Measurements from ENCODE around the gene OR11L1.

The OR11L1 gene, protein sequence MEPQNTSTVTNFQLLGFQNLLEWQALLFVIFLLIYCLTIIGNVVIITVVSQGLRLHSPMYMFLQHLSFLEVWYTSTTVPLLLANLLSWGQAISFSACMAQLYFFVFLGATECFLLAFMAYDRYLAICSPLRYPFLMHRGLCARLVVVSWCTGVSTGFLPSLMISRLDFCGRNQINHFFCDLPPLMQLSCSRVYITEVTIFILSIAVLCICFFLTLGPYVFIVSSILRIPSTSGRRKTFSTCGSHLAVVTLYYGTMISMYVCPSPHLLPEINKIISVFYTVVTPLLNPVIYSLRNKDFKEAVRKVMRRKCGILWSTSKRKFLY

DNA sequence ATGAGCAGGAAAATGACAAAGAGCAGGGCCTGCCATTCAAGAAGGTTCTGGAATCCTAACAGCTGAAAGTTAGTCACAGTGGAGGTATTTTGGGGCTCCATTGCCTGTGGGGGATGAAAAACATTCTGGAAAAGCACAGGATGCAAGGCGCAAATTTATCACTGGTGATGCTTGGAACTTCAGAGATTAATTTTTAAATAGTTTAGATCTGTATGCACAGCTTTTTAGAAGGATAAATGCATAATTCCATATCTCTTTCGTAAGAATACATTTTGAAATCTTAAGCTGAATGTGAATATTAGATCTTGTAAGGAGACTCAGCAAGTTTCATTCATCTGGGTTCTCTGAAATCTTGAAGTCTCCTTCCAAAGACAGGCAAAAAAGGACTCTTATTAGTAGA is at the start of gene OR11L1:
Gene OR11L1, minus strand, starts transcription at position 101 of the 400 bp plus-strand sequence. Its CDS starts 0 bp downstream, at position 101.
- Histone ChIP-seq H4K20me1 (ENCODE audit: insufficient read depth, low read length) (no peaks in the 10 kb centered on the region), H3K4me1 (ENCODE audit: low read length) (no peaks in the 10 kb centered on the region), H3K27me3 (ENCODE audit: low read depth, low read length) (peaks cover 8% of the 10 kb centered on the region; the same call in 1 of the 2 replicates), H3K9me3 (ENCODE audit: insufficient read depth, low read length) (no peaks in the 10 kb centered on the region), H3K9ac (ENCODE audit: low read length) (no peak within 1 kb of the TSS), H3K4me3 (ENCODE audit: low read length) (no peak within 1 kb of the TSS), H3K4me2 (ENCODE audit: low read length) (no peak within 1 kb of the TSS), H2AFZ (ENCODE audit: low read depth, low read length) (no peak within 1 kb of the TSS), H3K36me3 (replicated peaks; ENCODE audit: low read depth, low read length) (no peaks in the 10 kb centered on the region), H3K79me2 (ENCODE audit: low read length) (no peaks in the 10 kb centered on the region), H3K27ac (ENCODE audit: low read length) (no peak within 1 kb of the TSS)
- TF ChIP-seq, protein P1, sequence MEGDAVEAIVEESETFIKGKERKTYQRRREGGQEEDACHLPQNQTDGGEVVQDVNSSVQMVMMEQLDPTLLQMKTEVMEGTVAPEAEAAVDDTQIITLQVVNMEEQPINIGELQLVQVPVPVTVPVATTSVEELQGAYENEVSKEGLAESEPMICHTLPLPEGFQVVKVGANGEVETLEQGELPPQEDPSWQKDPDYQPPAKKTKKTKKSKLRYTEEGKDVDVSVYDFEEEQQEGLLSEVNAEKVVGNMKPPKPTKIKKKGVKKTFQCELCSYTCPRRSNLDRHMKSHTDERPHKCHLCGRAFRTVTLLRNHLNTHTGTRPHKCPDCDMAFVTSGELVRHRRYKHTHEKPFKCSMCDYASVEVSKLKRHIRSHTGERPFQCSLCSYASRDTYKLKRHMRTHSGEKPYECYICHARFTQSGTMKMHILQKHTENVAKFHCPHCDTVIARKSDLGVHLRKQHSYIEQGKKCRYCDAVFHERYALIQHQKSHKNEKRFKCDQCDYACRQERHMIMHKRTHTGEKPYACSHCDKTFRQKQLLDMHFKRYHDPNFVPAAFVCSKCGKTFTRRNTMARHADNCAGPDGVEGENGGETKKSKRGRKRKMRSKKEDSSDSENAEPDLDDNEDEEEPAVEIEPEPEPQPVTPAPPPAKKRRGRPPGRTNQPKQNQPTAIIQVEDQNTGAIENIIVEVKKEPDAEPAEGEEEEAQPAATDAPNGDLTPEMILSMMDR (IDR thresholded peaks at IDR 0.05; ENCODE audit: low read depth, low read length) = no peak
- TF ChIP-seq EZH2phosphoT487 (IDR thresholded peaks at IDR 0.05; ENCODE audit: low read depth) = no peak

DNA sequence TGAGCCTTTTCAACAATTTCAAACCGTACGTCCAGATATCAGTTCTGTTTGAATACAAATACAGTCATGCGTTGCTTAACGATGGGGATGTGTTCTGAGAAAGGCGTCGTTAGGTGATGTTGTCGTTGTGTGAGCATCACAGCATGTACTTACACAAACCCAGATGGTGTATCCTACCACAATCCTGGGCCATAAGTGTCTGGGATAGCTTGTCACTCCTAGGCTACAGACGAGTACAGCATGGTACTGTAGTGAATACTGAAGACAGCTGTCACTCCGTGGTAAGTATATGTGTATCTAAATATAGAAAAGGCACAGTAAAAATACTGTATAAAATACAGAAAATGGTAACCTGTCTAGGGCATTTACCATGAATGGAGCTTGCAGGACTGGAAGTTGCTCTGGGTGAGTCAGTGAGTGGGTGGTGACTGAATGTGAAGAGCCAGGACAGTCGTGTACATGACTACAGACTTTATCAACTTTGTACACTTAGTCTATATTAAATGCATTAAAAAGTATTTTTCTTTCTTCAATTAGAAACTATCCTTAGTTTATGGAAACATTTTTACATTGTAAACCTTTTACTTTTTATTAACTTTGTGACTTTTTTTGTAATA is 43.2 kb upstream of the OR11L1 start:
- Histone ChIP-seq H3K9me3 (ENCODE audit: insufficient read depth, low read length) (no peaks in the 10 kb centered on the region), H3K4me1 (ENCODE audit: low read length) (no peaks in the 10 kb centered on the region), H3K4me2 (ENCODE audit: low read length) (no peak overlapping the region), H4K20me1 (ENCODE audit: insufficient read depth, low read length) (no peaks in the 10 kb centered on the region), H2AFZ (ENCODE audit: low read depth, low read length) (no peak overlapping the region), H3K9ac (ENCODE audit: low read length) (no peak overlapping the region), H3K36me3 (replicated peaks; ENCODE audit: low read depth, low read length) (no peaks in the 10 kb centered on the region), H3K27ac (ENCODE audit: low read length) (no peak overlapping the region), H3K4me3 (ENCODE audit: low read length) (no peak overlapping the region), H3K79me2 (ENCODE audit: low read length) (no peaks in the 10 kb centered on the region), H3K27me3 (ENCODE audit: low read depth, low read length) (no peaks in the 10 kb centered on the region)
- TF ChIP-seq, protein P1 (IDR thresholded peaks at IDR 0.05; ENCODE audit: low read depth, low read length) = no peak
- no peak for TF ChIP-seq EZH2phosphoT487 (IDR thresholded peaks at IDR 0.05; ENCODE audit: low read depth)

DNA sequence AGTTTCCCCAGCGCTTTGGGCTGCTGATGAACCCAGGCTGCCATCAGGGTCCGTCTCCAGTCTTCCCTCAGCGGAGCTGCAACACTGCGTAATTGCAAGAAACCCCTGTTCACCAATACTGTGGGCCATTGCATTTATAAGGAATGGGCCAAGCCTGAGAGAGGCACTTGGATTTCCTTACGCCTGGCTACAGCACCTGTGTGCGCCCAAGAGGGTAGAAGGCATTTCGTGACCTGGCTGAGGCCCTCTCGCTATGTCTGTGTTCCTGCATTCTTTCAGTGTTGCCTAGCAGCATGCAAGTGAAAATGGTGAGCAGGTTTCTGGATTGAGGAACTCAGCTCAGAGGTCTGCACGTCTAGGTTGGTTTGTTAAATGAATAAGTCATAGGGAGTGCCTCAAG is 41.6 kb upstream of the OR11L1 start:
- TF ChIP-seq EZH2phosphoT487 (IDR thresholded peaks at IDR 0.05; ENCODE audit: low read depth) = no peak
- TF ChIP-seq, protein P1 (IDR thresholded peaks at IDR 0.05; ENCODE audit: low read depth, low read length) = no peak
- H2AFZ ChIP-seq (ENCODE audit: low read depth, low read length) = no peak overlapping the region
- no peaks in the 10 kb centered on the region for H3K4me1 ChIP-seq (ENCODE audit: low read length)

DNA sequence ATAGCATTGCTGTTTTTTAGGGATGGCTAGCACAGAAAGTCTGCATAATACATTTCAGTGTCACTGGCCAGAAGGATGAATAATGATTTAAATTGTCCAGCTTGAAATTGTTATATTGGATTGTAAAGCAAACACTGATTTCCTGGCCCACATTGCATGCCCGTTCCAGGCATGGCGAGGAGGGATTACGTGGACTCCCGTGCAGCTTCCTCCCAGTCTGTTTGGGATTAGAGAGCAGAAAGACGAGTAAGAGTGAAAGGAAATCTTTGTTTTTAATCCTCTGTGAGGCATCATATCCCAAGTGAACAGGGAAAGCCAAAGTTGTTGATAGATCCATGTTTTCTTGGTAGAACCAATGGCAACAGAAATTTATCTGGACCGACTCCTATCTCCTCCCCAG is 23.7 kb upstream of the OR11L1 start:
- Histone ChIP-seq H2AFZ (ENCODE audit: low read depth, low read length) (no peak overlapping the region), H3K27ac (ENCODE audit: low read length) (no peak overlapping the region), H4K20me1 (ENCODE audit: insufficient read depth, low read length) (no peaks in the 10 kb centered on the region), H3K27me3 (ENCODE audit: low read depth, low read length) (no peaks in the 10 kb centered on the region), H3K9ac (ENCODE audit: low read length) (no peak overlapping the region), H3K36me3 (replicated peaks; ENCODE audit: low read depth, low read length) (no peaks in the 10 kb centered on the region), H3K4me3 (ENCODE audit: low read length) (no peak overlapping the region), H3K79me2 (ENCODE audit: low read length) (no peaks in the 10 kb centered on the region), H3K4me1 (ENCODE audit: low read length) (no peaks in the 10 kb centered on the region), H3K9me3 (ENCODE audit: insufficient read depth, low read length) (no peaks in the 10 kb centered on the region), H3K4me2 (ENCODE audit: low read length) (no peak overlapping the region)
- TF ChIP-seq EZH2phosphoT487 (IDR thresholded peaks at IDR 0.05; ENCODE audit: low read depth) = no peak
- TF ChIP-seq, protein P1 (IDR thresholded peaks at IDR 0.05; ENCODE audit: low read depth, low read length) = no peak

More for the DNA sequence above, 41.6 kb upstream of the OR11L1 start:
- no peaks in the 10 kb centered on the region for H3K36me3 ChIP-seq (replicated peaks; ENCODE audit: low read depth, low read length)
- no peaks in the 10 kb centered on the region for H4K20me1 ChIP-seq (ENCODE audit: insufficient read depth, low read length)
- H3K27ac ChIP-seq (ENCODE audit: low read length) = no peak overlapping the region
- H3K9ac ChIP-seq (ENCODE audit: low read length) = no peak overlapping the region
- no peaks in the 10 kb centered on the region for H3K79me2 ChIP-seq (ENCODE audit: low read length)
- no peaks in the 10 kb centered on the region for H3K27me3 ChIP-seq (ENCODE audit: low read depth, low read length)
- no peak overlapping the region for H3K4me2 ChIP-seq (ENCODE audit: low read length)
- no peaks in the 10 kb centered on the region for H3K9me3 ChIP-seq (ENCODE audit: insufficient read depth, low read length)
- H3K4me3 ChIP-seq (ENCODE audit: low read length) = no peak overlapping the region
